GM19395 (cell line): Measurements from ENCODE around the gene CEP120.
A peak's percentile ranks its signal among the peaks of the same experiment; 100 is the strongest.
"Not testable (repeated sequence)": the region's sequence is repeated elsewhere in the genome, so short reads cannot be mapped to it uniquely, and the experiment has no call there.

Experiments
- ATAC-seq: cut with Tn5 transposase; IDR thresholded peaks from one replicate; pipeline ENCODE4 v1.9.1; 2021; ENCODE audit warnings: mild to moderate bottlenecking, moderate library complexity; ENCODE audit not compliant: unreplicated experiment

The CEP120 gene

GRCh38 chr5:123439709-123440108 is 16.5 kb upstream of the CEP120 start:
- no peak for ATAC-seq

DNA sequence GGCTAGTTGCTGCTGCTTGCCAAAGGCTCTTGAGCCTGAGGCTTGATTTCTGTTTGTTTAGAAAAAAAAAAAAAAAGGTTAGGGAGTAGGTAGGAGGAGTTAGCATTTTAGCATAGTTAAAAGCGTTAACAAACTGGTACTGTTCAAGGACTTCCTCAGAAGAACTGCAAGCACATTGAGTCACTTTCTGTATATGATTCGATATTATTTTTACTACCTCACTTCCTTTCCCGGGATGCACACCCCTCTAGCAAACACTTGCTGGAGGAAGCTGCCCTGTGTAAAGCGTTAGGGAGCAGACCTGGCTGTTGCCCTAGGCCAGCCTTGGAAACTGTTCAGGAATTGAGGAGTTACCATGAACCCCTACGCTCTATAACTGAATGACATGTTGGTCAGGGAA is 15.7 kb upstream of the CEP120 start:
- no peak for ATAC-seq

DNA sequence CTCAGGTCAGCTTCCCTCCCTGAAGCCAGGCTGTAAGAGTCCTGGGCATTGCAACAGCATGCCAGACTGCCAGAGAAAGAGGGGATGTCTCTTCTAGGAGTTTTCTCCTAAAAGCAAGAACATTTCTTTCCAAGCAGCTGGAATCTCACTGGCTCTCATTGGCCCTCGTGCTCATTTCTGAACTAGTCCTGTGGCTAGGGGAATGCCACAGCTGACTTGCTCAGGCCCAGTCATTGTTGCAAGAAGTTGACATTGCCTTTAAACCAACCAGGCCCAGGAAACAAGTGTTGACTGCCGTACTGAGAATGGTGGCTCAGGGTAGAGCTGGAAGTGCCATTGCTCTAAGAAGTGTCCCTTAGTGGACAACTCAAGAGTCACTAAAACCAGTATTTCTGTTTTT is 15.0 kb upstream of the CEP120 start:
- peak; percentile 75 for ATAC-seq

- no peak for ATAC-seq
Measured at GRCh38 chr5:123436201-123436600, 13.0 kb upstream of the CEP120 start.

DNA sequence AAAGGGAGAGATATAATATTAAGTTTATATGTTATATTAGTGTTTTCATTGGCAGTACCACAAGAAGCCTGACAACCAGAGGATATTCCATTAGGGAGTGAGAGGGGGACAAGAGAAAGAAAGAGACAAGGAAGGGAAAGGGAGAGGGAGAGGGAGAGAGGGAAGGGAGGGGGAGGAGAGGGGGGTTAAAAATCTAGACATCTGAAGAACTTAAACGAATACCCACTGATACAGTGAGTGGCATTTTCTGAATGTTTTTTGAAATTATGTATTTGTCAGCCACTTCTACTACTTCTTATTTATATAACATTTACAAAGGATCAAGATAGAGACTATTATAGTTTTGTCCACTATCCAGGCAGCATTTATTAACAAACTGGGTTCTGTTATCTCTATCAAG is 11.6 kb upstream of the CEP120 start:
- ATAC-seq, result no peak

DNA sequence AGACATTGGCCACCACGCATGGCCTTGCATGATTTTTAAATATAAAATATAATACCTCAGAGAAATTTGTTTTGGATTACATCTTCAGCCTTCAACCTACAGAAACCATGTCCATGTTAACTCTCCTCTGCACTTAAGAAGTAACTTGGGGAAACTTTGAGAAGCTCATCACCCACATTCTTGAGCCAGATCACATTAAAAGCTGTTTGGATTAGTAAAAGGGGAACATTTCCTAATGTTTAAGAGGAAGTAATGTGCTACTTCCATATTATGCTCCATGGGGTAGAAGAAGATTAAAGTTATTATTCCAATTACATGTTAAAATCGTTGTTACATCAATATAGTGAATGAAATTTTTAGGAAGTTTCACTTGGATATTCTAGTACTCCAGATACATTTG is 10.4 kb upstream of the CEP120 start:
- no peak for ATAC-seq

DNA sequence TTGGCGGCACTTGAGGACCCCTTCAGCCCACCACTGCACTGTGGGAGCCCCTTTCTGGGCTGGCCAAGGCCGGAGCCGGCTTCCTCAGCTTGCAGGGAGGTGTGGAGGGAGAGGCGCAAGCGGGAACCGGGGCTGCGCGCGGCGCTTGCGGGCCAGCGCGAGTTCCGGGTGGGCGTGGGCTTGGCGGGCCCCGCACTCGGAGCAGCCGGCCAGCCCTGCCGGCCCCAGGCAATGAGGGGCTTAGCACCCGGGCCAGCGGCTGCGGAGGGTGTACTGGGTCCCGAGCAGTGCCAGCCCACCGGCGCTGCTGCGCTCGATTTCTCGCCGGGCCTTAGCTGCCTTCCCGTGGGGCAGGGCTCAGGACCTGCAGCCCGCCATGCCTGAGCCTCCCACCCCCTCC is 7.2 kb upstream of the CEP120 start:
- not testable (repeated sequence) for ATAC-seq

DNA sequence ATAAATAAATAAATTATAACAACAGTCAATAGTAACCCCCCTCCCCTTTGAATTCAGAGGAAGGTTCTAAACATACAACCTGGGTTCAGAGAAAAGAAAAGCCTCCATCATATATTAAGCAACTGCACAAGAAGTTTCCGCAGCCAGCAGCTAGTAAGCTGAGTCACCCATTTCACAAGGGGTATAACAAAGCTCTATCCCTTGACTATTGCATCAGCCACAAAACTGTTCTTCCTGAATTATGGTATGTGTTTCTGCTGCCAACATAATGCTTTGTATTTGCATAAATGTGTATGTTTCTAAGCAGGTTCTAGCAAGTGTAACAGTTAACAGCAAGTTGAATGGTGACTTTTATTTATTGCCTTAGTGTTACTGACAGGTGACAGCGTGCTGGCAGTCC is 6.8 kb upstream of the CEP120 start:
- ATAC-seq, result no peak

DNA sequence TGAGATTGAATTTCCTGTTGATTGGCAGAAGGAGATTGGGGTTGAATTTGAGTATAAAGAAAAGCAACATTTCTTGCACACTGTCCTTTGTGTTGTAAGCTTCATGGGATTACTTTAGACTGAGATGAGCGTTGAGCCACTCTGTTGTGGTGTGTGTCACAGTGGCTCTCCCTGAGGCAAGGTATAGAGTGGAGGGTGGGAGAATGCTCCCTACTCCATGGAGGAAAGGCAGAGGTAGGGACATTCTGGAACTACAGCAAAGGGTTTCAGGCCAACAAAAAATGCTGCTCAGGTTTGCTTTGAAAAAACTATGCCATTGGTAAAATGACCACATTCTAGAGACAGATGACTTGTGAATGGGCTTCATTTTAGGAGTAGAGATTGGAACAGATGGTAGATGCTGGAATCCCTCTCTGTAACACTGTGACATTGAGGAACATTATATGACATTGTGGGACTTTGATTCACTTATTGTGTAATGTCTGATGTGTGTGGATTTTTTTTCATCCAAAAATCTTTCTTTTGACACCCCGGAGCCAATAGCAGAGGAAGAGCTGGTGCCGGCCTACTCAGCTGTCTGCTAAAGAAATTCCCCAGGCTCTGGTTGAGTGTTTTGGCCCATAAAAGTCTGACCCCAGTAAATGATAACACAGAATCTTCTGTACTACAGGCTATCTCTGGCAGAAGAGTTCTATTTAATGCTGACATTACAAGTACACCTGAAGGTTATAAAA is 6.2 kb upstream of the CEP120 start:
- ATAC-seq, result no peak

DNA sequence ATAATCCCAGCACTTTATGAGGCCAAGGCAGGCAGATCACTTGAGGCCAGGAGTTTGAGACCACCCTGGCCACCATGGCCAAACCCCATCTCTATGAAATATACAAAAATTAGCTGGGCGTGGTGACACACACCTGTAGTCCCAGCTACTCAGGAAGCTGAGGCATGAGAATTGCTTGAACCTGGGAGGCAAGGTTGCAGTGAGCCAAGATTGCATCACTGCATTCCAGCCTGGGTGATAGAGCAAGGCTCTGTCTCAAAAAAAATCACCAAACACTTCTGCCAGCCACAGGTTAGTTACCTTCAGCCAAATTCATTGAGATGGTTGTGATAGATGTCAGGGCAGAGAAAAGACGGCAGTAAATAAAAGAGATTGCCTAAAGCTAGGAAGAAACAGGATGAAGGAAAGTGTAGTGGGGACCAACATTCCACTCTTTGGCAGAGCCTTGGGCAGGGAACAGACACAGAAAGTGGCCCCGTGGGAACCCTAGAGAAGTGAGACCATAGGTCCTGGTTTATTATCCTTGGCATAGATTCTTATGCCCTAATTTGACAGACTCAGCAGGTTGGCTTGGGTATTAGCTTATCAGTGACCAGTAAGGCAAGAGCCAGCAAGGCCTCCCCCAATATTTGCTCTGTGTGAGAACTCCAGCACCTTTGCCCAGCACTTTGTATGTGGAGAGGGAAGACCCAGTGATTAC is 5.5 kb upstream of the CEP120 start:
- no peak for ATAC-seq

GRCh38 chr5:123427281-123427680 is 4.1 kb upstream of the CEP120 start:
- ATAC-seq, result no peak

DNA sequence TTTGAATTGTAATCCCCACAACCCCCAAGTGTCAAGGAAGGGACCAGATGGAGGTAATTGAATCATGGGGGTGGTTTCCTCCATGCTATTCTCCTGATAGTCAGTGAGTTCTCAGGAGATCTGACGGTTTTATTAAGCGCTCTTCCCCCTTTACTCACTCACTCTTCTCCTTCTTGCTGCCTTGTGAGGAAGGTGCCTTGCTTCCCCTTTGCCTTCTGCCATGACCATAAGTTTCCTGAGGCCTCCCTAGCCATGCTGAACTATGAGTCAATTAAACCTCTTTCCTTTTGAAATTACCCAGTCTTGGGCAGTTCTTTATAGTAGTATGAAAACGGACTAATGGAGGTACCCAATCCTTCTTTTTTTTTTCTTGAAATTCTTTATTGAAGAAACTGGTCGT is 2.2 kb upstream of the CEP120 start:
- no peak for ATAC-seq

GRCh38 chr5:123422433-123423277 is 548 bp downstream of the CEP120 start:
- ATAC-seq, result peak; percentile 28

- ATAC-seq, result no peak
Measured at GRCh38 chr5:123421773-123422172, 1.4 kb downstream of the CEP120 start.

- ATAC-seq, result no peak
Measured at GRCh38 chr5:123414974-123415373, 8.2 kb downstream of the CEP120 start.

GRCh38 chr5:123412206-123412605 is 11.0 kb downstream of the CEP120 start:
- ATAC-seq, result no peak

DNA sequence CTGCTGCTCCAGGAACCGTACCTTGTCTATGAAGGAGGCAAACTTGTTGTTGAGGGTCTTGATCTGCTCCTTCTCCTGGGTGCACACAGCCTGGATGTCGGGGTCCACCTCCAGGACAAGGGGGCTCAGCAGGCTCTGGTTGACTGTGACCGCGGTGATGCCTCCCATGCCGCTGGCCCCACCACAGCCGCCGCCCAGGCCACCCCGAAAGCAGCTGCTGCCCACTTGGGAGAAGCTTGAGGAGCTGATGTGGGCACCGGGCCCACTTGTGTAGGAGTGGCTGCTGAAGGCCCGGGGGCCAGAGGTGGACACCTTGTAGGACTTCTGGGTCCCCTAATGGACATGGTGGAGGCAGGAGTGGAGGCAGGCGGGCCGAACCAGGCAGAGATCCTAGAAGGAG is 21.2 kb downstream of the CEP120 start:
- not testable (repeated sequence) for ATAC-seq

DNA sequence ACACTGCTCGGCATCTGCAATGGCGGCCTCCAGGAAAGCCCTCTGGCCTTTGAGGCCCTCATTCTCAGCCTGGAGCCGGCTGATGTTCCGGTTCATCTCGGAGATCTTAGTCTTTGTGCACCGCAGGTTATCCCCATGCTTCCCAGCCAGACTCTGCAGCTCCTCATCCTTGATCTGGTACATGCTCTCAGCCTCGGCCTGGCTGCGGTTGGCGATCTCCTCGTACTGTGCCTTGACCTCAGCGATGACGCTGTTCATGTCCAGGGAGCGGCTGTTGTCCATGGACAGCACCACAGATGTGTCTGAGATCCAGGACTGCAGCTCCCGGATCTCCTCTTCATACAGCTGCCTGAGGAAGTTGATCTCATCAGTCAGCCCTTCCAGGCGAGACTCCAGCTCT is 21.9 kb downstream of the CEP120 start:
- no peak for ATAC-seq

- ATAC-seq, result not testable (repeated sequence)
Measured at GRCh38 chr5:123400870-123401291, 22.3 kb downstream of the CEP120 start.

DNA sequence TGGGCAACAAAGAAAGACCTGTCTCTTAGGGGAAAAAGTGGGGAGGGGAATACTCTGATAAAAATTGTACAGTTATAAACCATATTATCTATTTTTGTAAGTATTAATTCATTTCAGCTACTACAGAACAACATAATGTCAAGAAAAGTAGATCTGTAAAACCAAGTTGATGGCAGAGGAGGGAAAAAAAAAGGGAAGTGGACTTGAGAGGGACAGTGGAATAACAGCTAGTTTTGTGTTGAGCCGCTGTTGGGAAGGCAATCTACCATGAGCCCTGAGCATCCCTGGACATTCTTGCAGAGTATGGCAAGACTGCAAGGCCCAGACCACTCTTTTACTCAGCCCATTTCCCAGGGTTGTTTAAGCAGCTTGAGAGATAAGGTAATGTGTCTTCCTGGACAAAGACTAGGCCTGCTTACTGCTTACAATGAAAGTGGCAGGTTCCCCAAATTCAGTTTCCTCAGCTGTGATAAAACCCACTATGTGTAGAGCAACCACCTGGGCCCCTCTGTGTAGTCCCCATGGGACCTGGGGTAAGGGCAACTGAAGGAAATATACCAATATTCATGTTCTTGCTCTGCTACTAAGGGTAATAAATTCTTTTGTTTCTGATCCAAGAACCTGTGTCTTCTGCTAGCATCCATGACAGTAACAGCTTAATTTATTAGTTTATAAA is 25.0 kb downstream of the CEP120 start:
- no peak for ATAC-seq

DNA sequence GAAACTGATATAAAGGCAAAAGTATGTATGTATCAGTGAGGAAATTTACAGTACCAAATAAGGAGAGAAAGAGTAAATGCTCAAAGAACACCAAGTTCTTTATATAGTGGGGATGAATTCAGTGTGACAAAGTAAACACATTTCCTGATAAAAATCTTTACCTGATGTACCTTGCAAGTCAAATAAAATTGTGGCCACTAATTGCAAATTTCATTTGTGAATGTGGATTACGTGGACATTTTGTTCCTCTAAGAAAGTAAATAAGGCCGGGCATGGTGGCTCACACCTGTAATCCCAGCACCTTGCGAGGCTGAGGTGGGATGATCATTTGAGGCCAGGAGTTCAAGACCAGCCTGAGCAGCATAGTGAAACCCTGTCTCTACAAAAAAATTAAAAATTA is 25.7 kb downstream of the CEP120 start:
- ATAC-seq, result no peak
